B cell (primary cell): ENCODE measurements around the gene MGAT5. TPM values are rescaled to one million over a fixed set of nuclear protein-coding genes. Genes with fewer than 3 reads are reported as not detected.

Experiments used
- ATAC-seq: fragments of 200-7000 bp; cut with Tn5 transposase; one replicate; pipeline ENCODE4 v1.10.0; 2021; ENCODE audit warnings: low read depth, mild to moderate bottlenecking, moderate number of reproducible peaks, moderate library complexity
- CTCF ChIA-PET: fragments of 350-600 bp; sonication (Branson Sonifier 250); formaldehyde crosslinking; loops from one replicate; lab custom pipeline; 2021; ENCODE audit warnings: antibody characterized with exemption, inconsistent platforms; lab: Charles Lee
- POLR2A ChIA-PET: fragments of 350-600 bp; sonication (Branson Sonifier 250); formaldehyde crosslinking; loops from one replicate; lab custom pipeline; 2021; ENCODE audit warnings: antibody characterized with exemption; lab: Charles Lee
- DNase-seq: peaks from one replicate; pipeline ENCODE4 v3.0.0; 2013
- H2AFZ ChIP-seq: 2 replicates; pipeline ENCODE4 v1.6.1; 2012; ENCODE audit warnings: mild to moderate bottlenecking, low read depth, low read length; ENCODE audit not compliant: insufficient read depth, poor library complexity, severe bottlenecking
- H3K27ac ChIP-seq, 2 donors: 1 replicate in 1 of 2; 2 replicates in 1 of 2; pipeline ENCODE4 v1.5.1; 2012 to 2013; ENCODE audit warnings: low read length in 2 of 2, mild to moderate bottlenecking in 2 of 2, moderate library complexity in 1 of 2
- H3K27me3 ChIP-seq, 4 experiments: fragments of 200-600 bp in 1 of 4; sonication (generic) in 1 of 4; replicated peaks in 1 of 4; 1 replicate in 2 of 4; 2 replicates in 2 of 4; pipeline versions ENCODE4 v1.6.1 to v1.7.0; 2013 to 2016; ENCODE audit warnings: low read length in 3 of 4, mild to moderate bottlenecking in 2 of 4, mixed read lengths in 1 of 4, moderate library complexity in 1 of 4; ENCODE audit not compliant: insufficient read depth in 4 of 4, control insufficient read depth in 3 of 4; ENCODE audit errors: control extremely low read depth in 1 of 4
- H3K36me3 ChIP-seq, 2 experiments: replicated peaks in 1 of 2; 1 replicate in 1 of 2; 2 replicates in 1 of 2; pipeline versions ENCODE4 v1.6.1 to v1.7.1; 2013; ENCODE audit warnings: low read length in 1 of 2; ENCODE audit not compliant: insufficient read depth in 2 of 2, control insufficient read depth in 1 of 2; ENCODE audit errors: control extremely low read depth in 1 of 2, extremely low read depth in 1 of 2
- H3K4me1 ChIP-seq, 2 donors: fragments of 200-600 bp in 1 of 2; sonication (generic) in 1 of 2; 1 replicate in 1 of 2; 2 replicates in 1 of 2; pipeline versions ENCODE4 v1.5.1 to v1.6.1; 2013 to 2017; ENCODE audit warnings: low read length in 2 of 2; ENCODE audit not compliant: control insufficient read depth in 2 of 2, insufficient read depth in 2 of 2
- H3K4me2 ChIP-seq: replicated peaks from 2 replicates; pipeline ENCODE3; 2012; ENCODE audit warnings: mild to moderate bottlenecking, low read depth, low read length; ENCODE audit not compliant: poor library complexity, severe bottlenecking
- H3K4me3 ChIP-seq, 5 experiments: fragments of 200-600 bp in 1 of 5; sonication (generic) in 1 of 5; 1 replicate in 3 of 5; 2 replicates in 2 of 5; pipeline versions ENCODE4 v1.5.1 to v1.7.0; 2011 to 2016; ENCODE audit warnings: low read length in 4 of 5, mild to moderate bottlenecking in 4 of 5, low read depth in 2 of 5, control low read depth in 1 of 5, moderate library complexity in 1 of 5; ENCODE audit not compliant: insufficient read depth in 1 of 5; ENCODE audit errors: control extremely low read depth in 1 of 5, extremely low read depth in 1 of 5
- H3K79me2 ChIP-seq: fragments of 200-600 bp; sonication (generic); one replicate; pipeline ENCODE4 v1.6.0; 2016; ENCODE audit warnings: low read length; ENCODE audit not compliant: control insufficient read depth, insufficient read depth
- H3K9ac ChIP-seq: fragments of 200-600 bp; sonication (generic); 2 replicates; pipeline ENCODE4 v1.6.1; 2017; ENCODE audit warnings: mild to moderate bottlenecking, low read length, moderate library complexity
- H3K9me3 ChIP-seq, 3 donors: one replicate each; pipeline versions ENCODE4 v1.6.1 to v1.7.1; 2013; ENCODE audit warnings: low read length in 2 of 3; ENCODE audit not compliant: control insufficient read depth in 2 of 3, insufficient read depth in 1 of 3; ENCODE audit errors: control extremely low read depth in 1 of 3
- H4K20me1 ChIP-seq: 2 replicates; pipeline ENCODE4 v1.6.0; 2012; ENCODE audit warnings: mild to moderate bottlenecking, low read length; ENCODE audit not compliant: insufficient read depth, control insufficient read depth, poor library complexity, severe bottlenecking
- H3K27ac Mint-ChIP-seq: one replicate; pipeline ENCODE4 v1.8.0; 2021; ENCODE audit warnings: mixed read lengths
- H3K27me3 Mint-ChIP-seq: one replicate; pipeline ENCODE4 v1.8.0; 2021; ENCODE audit warnings: mixed read lengths
- H3K4me1 Mint-ChIP-seq: one replicate; pipeline ENCODE4 v1.8.0; 2021; ENCODE audit warnings: mixed read lengths
- H3K4me3 Mint-ChIP-seq: one replicate; pipeline ENCODE4 v1.8.0; 2021; ENCODE audit warnings: mixed read lengths
- H3K9me3 Mint-ChIP-seq: one replicate; pipeline ENCODE4 v1.8.0; 2022; ENCODE audit warnings: mixed read lengths; ENCODE audit not compliant: insufficient read depth
- EZH2 ChIP-seq: IDR thresholded peaks from 2 replicates; pipeline ENCODE4 v1.6.1; 2012; ENCODE audit warnings: borderline replicate concordance, low read depth, mild to moderate bottlenecking, moderate library complexity, low read length; ENCODE audit not compliant: insufficient read depth, poor library complexity, severe bottlenecking
- WGBS: methylation state at CpG from one replicate; pipeline ENCODE4 v1.1.5; 2013; ENCODE audit warnings: missing lambda C conversion rate; ENCODE audit not compliant: insufficient coverage; 5-methylcytosine and 5-hydroxymethylcytosine counted together
- intact Hi-C: fragments of 100-400 bp; cut with micrococcal nuclease; formaldehyde crosslinking; loops from one replicate; pipeline ENCODE4 v1.10.0; 2022
- polyA plus RNA-seq: library from polyadenylated mRNA; depleted of rRNA; stranded (reverse); fragments of >200 nt; gene quantifications from 2 replicates; pipeline ENCODE4 v1.2.3, GENCODE V29; 2012
- total RNA-seq, 2 donors: library from RNA; stranded (reverse); fragments of 120-200 nt in 1 of 2; gene quantifications; 1 replicate in 1 of 2; 2 replicates in 1 of 2; pipeline versions ENCODE4 v1.2.3 to v1.2.4, GENCODE V29; 2013 to 2022
- TF ChIP-seq, protein P1 (sequence below): fragments of 200-600 bp; IDR thresholded peaks from one replicate; pipeline ENCODE4 v1.8.0; 2022; ENCODE audit warnings: antibody characterized with exemption, mild to moderate bottlenecking

The MGAT5 gene
- total and polyA plus RNA-seq, 2 donors (not counting 1 experiment from before 2014, with no cell fraction given): 27.2 to 184 TPM

DNA sequence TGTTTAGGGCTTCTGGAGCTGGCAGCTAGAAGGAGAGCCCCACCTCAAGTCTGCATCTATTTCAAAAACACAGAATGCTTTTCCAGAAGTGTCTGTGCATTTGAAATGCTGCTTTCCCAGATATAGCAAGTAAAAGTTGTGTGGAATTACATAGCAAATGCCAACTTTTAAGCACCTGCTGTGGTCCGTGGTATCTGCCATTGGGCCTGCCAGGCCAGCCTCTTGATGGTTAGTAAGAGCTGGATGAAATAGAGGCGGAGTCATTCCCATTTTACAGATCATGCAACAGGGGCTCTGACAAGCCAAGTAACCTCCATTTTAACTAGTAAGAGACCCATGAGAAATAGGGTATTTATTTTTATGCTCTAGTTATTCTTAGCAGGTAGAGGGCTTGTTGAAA, 61.6 kb downstream of the MGAT5 start:
- Histone ChIP-seq H3K27me3 (no peaks in the 10 kb centered on the region), H3K9me3 (no peaks in the 10 kb centered on the region), H3K27ac (peak overlapping the region in 1 of 2 donors; percentile 38), H3K4me1 (peaks cover 55 to 57% of the 10 kb centered on the region in 2 donors), H4K20me1 (peaks cover 49% of the 10 kb centered on the region), H3K36me3 (peaks cover 0 to 59% of the 10 kb centered on the region in 2 experiments), H3K79me2 (peaks cover 100% of the 10 kb centered on the region), H2AFZ (no peak overlapping the region), H3K4me2 (no peak overlapping the region), H3K4me3 (no peak overlapping the region), H3K9ac (no peak overlapping the region)
- Mint-ChIP-seq H3K4me1 (peaks cover 82% of the 10 kb centered on the region), H3K9me3 (no peaks in the 10 kb centered on the region), H3K27ac (peak overlapping the region; percentile 57), H3K27me3 (no peaks in the 10 kb centered on the region), H3K4me3 (no peak overlapping the region)
- TF ChIP-seq, protein P1, sequence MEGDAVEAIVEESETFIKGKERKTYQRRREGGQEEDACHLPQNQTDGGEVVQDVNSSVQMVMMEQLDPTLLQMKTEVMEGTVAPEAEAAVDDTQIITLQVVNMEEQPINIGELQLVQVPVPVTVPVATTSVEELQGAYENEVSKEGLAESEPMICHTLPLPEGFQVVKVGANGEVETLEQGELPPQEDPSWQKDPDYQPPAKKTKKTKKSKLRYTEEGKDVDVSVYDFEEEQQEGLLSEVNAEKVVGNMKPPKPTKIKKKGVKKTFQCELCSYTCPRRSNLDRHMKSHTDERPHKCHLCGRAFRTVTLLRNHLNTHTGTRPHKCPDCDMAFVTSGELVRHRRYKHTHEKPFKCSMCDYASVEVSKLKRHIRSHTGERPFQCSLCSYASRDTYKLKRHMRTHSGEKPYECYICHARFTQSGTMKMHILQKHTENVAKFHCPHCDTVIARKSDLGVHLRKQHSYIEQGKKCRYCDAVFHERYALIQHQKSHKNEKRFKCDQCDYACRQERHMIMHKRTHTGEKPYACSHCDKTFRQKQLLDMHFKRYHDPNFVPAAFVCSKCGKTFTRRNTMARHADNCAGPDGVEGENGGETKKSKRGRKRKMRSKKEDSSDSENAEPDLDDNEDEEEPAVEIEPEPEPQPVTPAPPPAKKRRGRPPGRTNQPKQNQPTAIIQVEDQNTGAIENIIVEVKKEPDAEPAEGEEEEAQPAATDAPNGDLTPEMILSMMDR: no peak
- no peak for TF ChIP-seq EZH2
- DNase-seq: no peak
- ChIA-PET CTCF (interaction anchor here (1.4 to 2.3 kb wide), 2 partner anchors 96 to 197 kb away, joined by 3 to 9 read pairs; no protein-coding TSS in a partner anchor), POLR2A (no interaction called here)
- intact Hi-C loops: no loop called here
- ATAC-seq: no peak
- no CpG with 5 or more reads among the region's 2 CpGs for WGBS

DNA sequence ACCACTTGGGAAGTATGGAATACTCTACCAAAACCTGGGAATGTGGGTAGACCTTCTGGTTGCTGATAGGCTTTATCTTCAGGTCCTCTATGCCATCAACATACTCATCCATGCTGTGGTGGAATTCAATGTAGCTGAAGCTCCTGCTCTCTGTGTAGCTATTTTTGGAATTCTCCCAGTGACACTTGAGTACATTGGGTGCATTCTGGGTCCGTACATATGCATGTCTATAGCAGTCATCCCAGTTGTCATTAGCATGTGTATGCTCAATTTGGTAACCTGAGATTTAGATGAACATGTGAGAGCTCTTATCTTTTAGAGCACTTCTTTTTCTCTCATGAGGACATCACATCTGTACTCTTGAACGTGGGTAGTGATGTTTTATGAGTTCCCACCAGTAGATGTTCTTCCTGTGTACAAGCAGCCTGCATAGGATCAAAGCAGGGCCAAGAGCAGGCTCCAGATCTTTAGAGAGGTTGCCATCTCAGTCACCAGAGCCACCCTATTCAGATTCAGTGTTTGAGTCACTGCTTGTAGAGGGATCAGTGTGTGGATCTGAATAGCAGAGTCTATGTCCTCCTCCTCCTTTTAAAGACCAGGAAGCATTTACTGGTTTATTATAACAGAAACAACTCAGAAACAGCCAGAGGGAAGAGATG, 65.9 kb downstream of the MGAT5 start:
- peaks cover 62 to 67% of the 10 kb centered on the region in 2 donors for H3K4me1 ChIP-seq
- peaks cover 84% of the 10 kb centered on the region for H3K4me1 Mint-ChIP-seq
- CTCF ChIA-PET: interaction anchor here (1.0 to 2.3 kb wide), 3 partner anchors 15 to 202 kb away, joined by 6 to 7 read pairs (median 6); no protein-coding TSS in a partner anchor
- POLR2A ChIA-PET: no interaction called here
- TF ChIP-seq, protein P1: no peak
- no peak for TF ChIP-seq EZH2
- H3K27ac ChIP-seq: peak overlapping the region in 1 of 2 donors; percentile 66
- H3K9ac ChIP-seq: no peak overlapping the region
- H3K9me3 Mint-ChIP-seq: no peaks in the 10 kb centered on the region
- H3K4me2 ChIP-seq: no peak overlapping the region
- H3K27me3 ChIP-seq: no peaks in the 10 kb centered on the region
- intact Hi-C loops: no loop called here
- H3K9me3 ChIP-seq: no peaks in the 10 kb centered on the region
- no peaks in the 10 kb centered on the region for H3K27me3 Mint-ChIP-seq
- H3K4me3 ChIP-seq: no peak overlapping the region
- no peak for ATAC-seq
- 50% methylated on average over 2 of the region's 2 CpGs for WGBS
- peaks cover 25% of the 10 kb centered on the region for H4K20me1 ChIP-seq
- H3K36me3 ChIP-seq: peaks cover 0 to 64% of the 10 kb centered on the region in 2 experiments
- H3K4me3 Mint-ChIP-seq: no peak overlapping the region
- H2AFZ ChIP-seq: no peak overlapping the region
- H3K27ac Mint-ChIP-seq: peak overlapping the region; percentile 78
- H3K79me2 ChIP-seq: peaks cover 90% of the 10 kb centered on the region
- DNase-seq: no peak
